ENCODE data around the gene MPV17L. TPM values are rescaled to one million over a fixed set of nuclear protein-coding genes. Genes with fewer than 3 reads are reported as not detected.
A peak's percentile ranks its signal among the peaks of the same experiment; 100 is the strongest.
"Not testable (repeated sequence)": the region's sequence is repeated elsewhere in the genome, so short reads cannot be mapped to it uniquely, and the experiment has no call there.

Gene MPV17L
- total RNA-seq, 1 donor from 2014 or later: 7.0 TPM

GRCh38 chr16:15404792-15405191, 9.2 kb downstream of the MPV17L start:
- TF ChIP-seq CTCF (IDR thresholded peaks at IDR 0.05; ENCODE audit: borderline replicate concordance): no peak
- DNase-seq: no peak
- peak overlapping the region; percentile 56 for H3K27ac ChIP-seq (replicated peaks)
- no peaks in the 10 kb centered on the region for H3K27me3 ChIP-seq (ENCODE audit: low read depth)
- intact Hi-C loops (cut with micrococcal nuclease): no loop called here
- peaks cover 4% of the 10 kb centered on the region for H3K36me3 ChIP-seq
- no peaks in the 10 kb centered on the region for H3K9me3 ChIP-seq (replicated peaks)
- no peaks in the 10 kb centered on the region for H3K4me1 ChIP-seq
- no peak overlapping the region for H3K4me3 ChIP-seq

- H3K27me3 ChIP-seq (ENCODE audit: low read depth); H3K36me3 ChIP-seq; H3K27ac ChIP-seq (replicated peaks); H3K4me3 ChIP-seq; DNase-seq; H3K4me1 ChIP-seq; H3K9me3 ChIP-seq (replicated peaks); intact Hi-C loops (cut with micrococcal nuclease): not testable (repeated sequence)
These were observed 12.2 kb downstream of the MPV17L start for GRCh38 chr16:15407756-15408155.

GRCh38 chr16:15409476-15409875, 13.9 kb downstream of the MPV17L start:
- H3K27me3 ChIP-seq (ENCODE audit: low read depth); H3K4me1 ChIP-seq; H3K27ac ChIP-seq (replicated peaks); H3K9me3 ChIP-seq (replicated peaks); DNase-seq; intact Hi-C loops (cut with micrococcal nuclease); H3K36me3 ChIP-seq; H3K4me3 ChIP-seq: not testable (repeated sequence)

- TF ChIP-seq CTCF (IDR thresholded peaks at IDR 0.05; ENCODE audit: borderline replicate concordance): no peak
- intact Hi-C loops (cut with micrococcal nuclease): no loop called here
- no peaks in the 10 kb centered on the region for H3K27me3 ChIP-seq (ENCODE audit: low read depth)
These were observed 20.0 kb downstream of the MPV17L start for GRCh38 chr16:15415511-15415985.

GRCh38 chr16:15417197-15417596, 21.6 kb downstream of the MPV17L start:
- H3K9me3 ChIP-seq (replicated peaks): no peaks in the 10 kb centered on the region

More at GRCh38 chr16:15415511-15415985, 20.0 kb downstream of the MPV17L start:
- no peak overlapping the region for H3K27ac ChIP-seq (replicated peaks)
- H3K4me3 ChIP-seq: no peak overlapping the region
- no peaks in the 10 kb centered on the region for H3K9me3 ChIP-seq (replicated peaks)
- H3K36me3 ChIP-seq: no peaks in the 10 kb centered on the region
- H3K4me1 ChIP-seq: no peaks in the 10 kb centered on the region
- DNase-seq: no peak

GRCh38 chr16:15418206-15418605, 22.7 kb downstream of the MPV17L start:
- DNase-seq: no peak
- Histone ChIP-seq H3K4me1 (no peaks in the 10 kb centered on the region), H3K9me3 (replicated peaks) (no peaks in the 10 kb centered on the region), H3K4me3 (no peak overlapping the region), H3K27ac (replicated peaks) (no peak overlapping the region), H3K36me3 (no peaks in the 10 kb centered on the region), H3K27me3 (ENCODE audit: low read depth) (no peaks in the 10 kb centered on the region)
- intact Hi-C loops (cut with micrococcal nuclease): no loop called here
- TF ChIP-seq CTCF (IDR thresholded peaks at IDR 0.05; ENCODE audit: borderline replicate concordance): no peak

More at GRCh38 chr16:15417197-15417596, 21.6 kb downstream of the MPV17L start:
- Histone ChIP-seq H3K36me3 (no peaks in the 10 kb centered on the region), H3K4me3 (no peak overlapping the region), H3K4me1 (no peaks in the 10 kb centered on the region), H3K27me3 (ENCODE audit: low read depth) (no peaks in the 10 kb centered on the region), H3K27ac (replicated peaks) (no peak overlapping the region)
- no peak for TF ChIP-seq CTCF (IDR thresholded peaks at IDR 0.05; ENCODE audit: borderline replicate concordance)
- no peak for DNase-seq
- intact Hi-C loops (cut with micrococcal nuclease): no loop called here

GRCh38 chr16:15421696-15422095, 26.1 kb downstream of the MPV17L start:
- intact Hi-C loops (cut with micrococcal nuclease); H3K36me3 ChIP-seq; DNase-seq; H3K27me3 ChIP-seq (ENCODE audit: low read depth); H3K4me3 ChIP-seq; H3K9me3 ChIP-seq (replicated peaks); H3K4me1 ChIP-seq; H3K27ac ChIP-seq (replicated peaks): not testable (repeated sequence)

Measured in left ventricle myocardium inferior (tissue), 1 donor.